Measurements from ENCODE around the gene LSM4.

- TF ChIP-seq, protein P1, sequence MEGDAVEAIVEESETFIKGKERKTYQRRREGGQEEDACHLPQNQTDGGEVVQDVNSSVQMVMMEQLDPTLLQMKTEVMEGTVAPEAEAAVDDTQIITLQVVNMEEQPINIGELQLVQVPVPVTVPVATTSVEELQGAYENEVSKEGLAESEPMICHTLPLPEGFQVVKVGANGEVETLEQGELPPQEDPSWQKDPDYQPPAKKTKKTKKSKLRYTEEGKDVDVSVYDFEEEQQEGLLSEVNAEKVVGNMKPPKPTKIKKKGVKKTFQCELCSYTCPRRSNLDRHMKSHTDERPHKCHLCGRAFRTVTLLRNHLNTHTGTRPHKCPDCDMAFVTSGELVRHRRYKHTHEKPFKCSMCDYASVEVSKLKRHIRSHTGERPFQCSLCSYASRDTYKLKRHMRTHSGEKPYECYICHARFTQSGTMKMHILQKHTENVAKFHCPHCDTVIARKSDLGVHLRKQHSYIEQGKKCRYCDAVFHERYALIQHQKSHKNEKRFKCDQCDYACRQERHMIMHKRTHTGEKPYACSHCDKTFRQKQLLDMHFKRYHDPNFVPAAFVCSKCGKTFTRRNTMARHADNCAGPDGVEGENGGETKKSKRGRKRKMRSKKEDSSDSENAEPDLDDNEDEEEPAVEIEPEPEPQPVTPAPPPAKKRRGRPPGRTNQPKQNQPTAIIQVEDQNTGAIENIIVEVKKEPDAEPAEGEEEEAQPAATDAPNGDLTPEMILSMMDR (IDR thresholded peaks at IDR 0.05) = no peak
- TF ChIP-seq POLR2AphosphoS5 (IDR thresholded peaks at IDR 0.05) (no peak), POLR2A (IDR thresholded peaks at IDR 0.05) (no peak)
Observed at GRCh38 chr19:18344582-18344950, 21.7 kb upstream of the LSM4 start.
